B cell (primary cell): ENCODE data around the gene RAPGEF5. TPM values are rescaled to one million over a fixed set of nuclear protein-coding genes. Genes with fewer than 3 reads are reported as not detected.

ENCODE experiments used
- ATAC-seq: fragments of 200-7000 bp; cut with Tn5 transposase; one replicate; pipeline ENCODE4 v1.10.0; 2021; ENCODE audit warnings: low read depth, mild to moderate bottlenecking, moderate number of reproducible peaks, moderate library complexity
- CTCF ChIA-PET: fragments of 350-600 bp; sonication (Branson Sonifier 250); formaldehyde crosslinking; loops from one replicate; lab custom pipeline; 2021; ENCODE audit warnings: antibody characterized with exemption, inconsistent platforms; lab: Charles Lee
- POLR2A ChIA-PET: fragments of 350-600 bp; sonication (Branson Sonifier 250); formaldehyde crosslinking; loops from one replicate; lab custom pipeline; 2021; ENCODE audit warnings: antibody characterized with exemption; lab: Charles Lee
- DNase-seq: peaks from one replicate; pipeline ENCODE4 v3.0.0; 2013
- H2AFZ ChIP-seq: 2 replicates; pipeline ENCODE4 v1.6.1; 2012; ENCODE audit warnings: mild to moderate bottlenecking, low read depth, low read length; ENCODE audit not compliant: insufficient read depth, poor library complexity, severe bottlenecking
- H3K27ac ChIP-seq, 2 donors: 1 replicate in 1 of 2; 2 replicates in 1 of 2; pipeline ENCODE4 v1.5.1; 2012 to 2013; ENCODE audit warnings: low read length in 2 of 2, mild to moderate bottlenecking in 2 of 2, moderate library complexity in 1 of 2
- H3K27me3 ChIP-seq, 4 experiments: fragments of 200-600 bp in 1 of 4; sonication (generic) in 1 of 4; replicated peaks in 1 of 4; 1 replicate in 2 of 4; 2 replicates in 2 of 4; pipeline versions ENCODE4 v1.6.1 to v1.7.0; 2013 to 2016; ENCODE audit warnings: low read length in 3 of 4, mild to moderate bottlenecking in 2 of 4, mixed read lengths in 1 of 4, moderate library complexity in 1 of 4; ENCODE audit not compliant: insufficient read depth in 4 of 4, control insufficient read depth in 3 of 4; ENCODE audit errors: control extremely low read depth in 1 of 4
- H3K36me3 ChIP-seq, 2 experiments: replicated peaks in 1 of 2; 1 replicate in 1 of 2; 2 replicates in 1 of 2; pipeline versions ENCODE4 v1.6.1 to v1.7.1; 2013; ENCODE audit warnings: low read length in 1 of 2; ENCODE audit not compliant: insufficient read depth in 2 of 2, control insufficient read depth in 1 of 2; ENCODE audit errors: control extremely low read depth in 1 of 2, extremely low read depth in 1 of 2
- H3K4me1 ChIP-seq, 2 donors: fragments of 200-600 bp in 1 of 2; sonication (generic) in 1 of 2; 1 replicate in 1 of 2; 2 replicates in 1 of 2; pipeline versions ENCODE4 v1.5.1 to v1.6.1; 2013 to 2017; ENCODE audit warnings: low read length in 2 of 2; ENCODE audit not compliant: control insufficient read depth in 2 of 2, insufficient read depth in 2 of 2
- H3K4me2 ChIP-seq: replicated peaks from 2 replicates; pipeline ENCODE3; 2012; ENCODE audit warnings: mild to moderate bottlenecking, low read depth, low read length; ENCODE audit not compliant: poor library complexity, severe bottlenecking
- H3K4me3 ChIP-seq, 5 experiments: fragments of 200-600 bp in 1 of 5; sonication (generic) in 1 of 5; 1 replicate in 3 of 5; 2 replicates in 2 of 5; pipeline versions ENCODE4 v1.5.1 to v1.7.0; 2011 to 2016; ENCODE audit warnings: low read length in 4 of 5, mild to moderate bottlenecking in 4 of 5, low read depth in 2 of 5, control low read depth in 1 of 5, moderate library complexity in 1 of 5; ENCODE audit not compliant: insufficient read depth in 1 of 5; ENCODE audit errors: control extremely low read depth in 1 of 5, extremely low read depth in 1 of 5
- H3K79me2 ChIP-seq: fragments of 200-600 bp; sonication (generic); one replicate; pipeline ENCODE4 v1.6.0; 2016; ENCODE audit warnings: low read length; ENCODE audit not compliant: control insufficient read depth, insufficient read depth
- H3K9ac ChIP-seq: fragments of 200-600 bp; sonication (generic); 2 replicates; pipeline ENCODE4 v1.6.1; 2017; ENCODE audit warnings: mild to moderate bottlenecking, low read length, moderate library complexity
- H3K9me3 ChIP-seq, 3 donors: one replicate each; pipeline versions ENCODE4 v1.6.1 to v1.7.1; 2013; ENCODE audit warnings: low read length in 2 of 3; ENCODE audit not compliant: control insufficient read depth in 2 of 3, insufficient read depth in 1 of 3; ENCODE audit errors: control extremely low read depth in 1 of 3
- H4K20me1 ChIP-seq: 2 replicates; pipeline ENCODE4 v1.6.0; 2012; ENCODE audit warnings: mild to moderate bottlenecking, low read length; ENCODE audit not compliant: insufficient read depth, control insufficient read depth, poor library complexity, severe bottlenecking
- H3K27ac Mint-ChIP-seq: one replicate; pipeline ENCODE4 v1.8.0; 2021; ENCODE audit warnings: mixed read lengths
- H3K27me3 Mint-ChIP-seq: one replicate; pipeline ENCODE4 v1.8.0; 2021; ENCODE audit warnings: mixed read lengths
- H3K4me1 Mint-ChIP-seq: one replicate; pipeline ENCODE4 v1.8.0; 2021; ENCODE audit warnings: mixed read lengths
- H3K4me3 Mint-ChIP-seq: one replicate; pipeline ENCODE4 v1.8.0; 2021; ENCODE audit warnings: mixed read lengths
- H3K9me3 Mint-ChIP-seq: one replicate; pipeline ENCODE4 v1.8.0; 2022; ENCODE audit warnings: mixed read lengths; ENCODE audit not compliant: insufficient read depth
- EZH2 ChIP-seq: IDR thresholded peaks from 2 replicates; pipeline ENCODE4 v1.6.1; 2012; ENCODE audit warnings: borderline replicate concordance, low read depth, mild to moderate bottlenecking, moderate library complexity, low read length; ENCODE audit not compliant: insufficient read depth, poor library complexity, severe bottlenecking
- WGBS: methylation state at CpG from one replicate; pipeline ENCODE4 v1.1.5; 2013; ENCODE audit warnings: missing lambda C conversion rate; ENCODE audit not compliant: insufficient coverage; 5-methylcytosine and 5-hydroxymethylcytosine counted together
- intact Hi-C: fragments of 100-400 bp; cut with micrococcal nuclease; formaldehyde crosslinking; loops from one replicate; pipeline ENCODE4 v1.10.0; 2022
- polyA plus RNA-seq: library from polyadenylated mRNA; depleted of rRNA; stranded (reverse); fragments of >200 nt; gene quantifications from 2 replicates; pipeline ENCODE4 v1.2.3, GENCODE V29; 2012
- total RNA-seq, 2 donors: library from RNA; stranded (reverse); fragments of 120-200 nt in 1 of 2; gene quantifications; 1 replicate in 1 of 2; 2 replicates in 1 of 2; pipeline versions ENCODE4 v1.2.3 to v1.2.4, GENCODE V29; 2013 to 2022
- TF ChIP-seq, protein P1 (sequence below): fragments of 200-600 bp; IDR thresholded peaks from one replicate; pipeline ENCODE4 v1.8.0; 2022; ENCODE audit warnings: antibody characterized with exemption, mild to moderate bottlenecking

Gene RAPGEF5
- total and polyA plus RNA-seq, 2 donors (not counting 1 experiment from before 2014, with no cell fraction given): 1.5 to 37.6 TPM

DNA sequence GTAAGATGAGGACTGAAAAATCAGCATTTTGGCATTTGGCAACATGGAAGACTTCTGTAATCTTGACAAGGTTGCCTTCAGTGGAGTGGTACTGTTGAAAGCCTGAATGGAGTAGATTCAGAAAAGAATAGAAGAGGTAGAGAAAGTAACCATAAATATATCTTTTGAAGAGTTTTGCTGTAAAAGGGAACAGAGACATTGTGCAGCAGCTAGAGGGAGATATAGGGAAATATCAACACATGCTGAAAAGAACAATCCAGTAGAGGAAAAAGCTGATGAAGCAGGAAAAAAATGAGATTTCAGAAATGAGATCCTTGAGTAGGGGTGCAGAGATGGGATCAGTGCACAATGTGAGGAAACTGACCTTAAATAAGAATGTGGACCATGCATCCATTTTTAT is 60.0 kb downstream of the RAPGEF5 start:
- no peaks in the 10 kb centered on the region for H3K9me3 Mint-ChIP-seq
- intact Hi-C loops: no loop called here
- no peaks in the 10 kb centered on the region for H3K27me3 Mint-ChIP-seq
- CTCF ChIA-PET: interaction anchor here (0.6 to 1.7 kb wide), 3 partner anchors 134 to 187 kb away, joined by 3 to 5 read pairs (median 4); no protein-coding TSS in a partner anchor
- H3K27ac Mint-ChIP-seq: no peak overlapping the region
- Histone ChIP-seq H3K27me3 (no peaks in the 10 kb centered on the region), H3K9me3 (no peaks in the 10 kb centered on the region), H3K27ac (no peak overlapping the region), H4K20me1 (no peaks in the 10 kb centered on the region), H3K4me2 (no peak overlapping the region), H2AFZ (no peak overlapping the region), H3K4me1 (no peaks in the 10 kb centered on the region), H3K36me3 (peaks cover 0 to 3% of the 10 kb centered on the region in 2 experiments), H3K9ac (no peak overlapping the region), H3K4me3 (no peak overlapping the region), H3K79me2 (no peaks in the 10 kb centered on the region)
- DNase-seq: no peak
- no peaks in the 10 kb centered on the region for H3K4me1 Mint-ChIP-seq
- H3K4me3 Mint-ChIP-seq: no peak overlapping the region
- TF ChIP-seq, protein P1, sequence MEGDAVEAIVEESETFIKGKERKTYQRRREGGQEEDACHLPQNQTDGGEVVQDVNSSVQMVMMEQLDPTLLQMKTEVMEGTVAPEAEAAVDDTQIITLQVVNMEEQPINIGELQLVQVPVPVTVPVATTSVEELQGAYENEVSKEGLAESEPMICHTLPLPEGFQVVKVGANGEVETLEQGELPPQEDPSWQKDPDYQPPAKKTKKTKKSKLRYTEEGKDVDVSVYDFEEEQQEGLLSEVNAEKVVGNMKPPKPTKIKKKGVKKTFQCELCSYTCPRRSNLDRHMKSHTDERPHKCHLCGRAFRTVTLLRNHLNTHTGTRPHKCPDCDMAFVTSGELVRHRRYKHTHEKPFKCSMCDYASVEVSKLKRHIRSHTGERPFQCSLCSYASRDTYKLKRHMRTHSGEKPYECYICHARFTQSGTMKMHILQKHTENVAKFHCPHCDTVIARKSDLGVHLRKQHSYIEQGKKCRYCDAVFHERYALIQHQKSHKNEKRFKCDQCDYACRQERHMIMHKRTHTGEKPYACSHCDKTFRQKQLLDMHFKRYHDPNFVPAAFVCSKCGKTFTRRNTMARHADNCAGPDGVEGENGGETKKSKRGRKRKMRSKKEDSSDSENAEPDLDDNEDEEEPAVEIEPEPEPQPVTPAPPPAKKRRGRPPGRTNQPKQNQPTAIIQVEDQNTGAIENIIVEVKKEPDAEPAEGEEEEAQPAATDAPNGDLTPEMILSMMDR: no peak
- no peak for TF ChIP-seq EZH2
- POLR2A ChIA-PET: no interaction called here
- no peak for ATAC-seq

DNA sequence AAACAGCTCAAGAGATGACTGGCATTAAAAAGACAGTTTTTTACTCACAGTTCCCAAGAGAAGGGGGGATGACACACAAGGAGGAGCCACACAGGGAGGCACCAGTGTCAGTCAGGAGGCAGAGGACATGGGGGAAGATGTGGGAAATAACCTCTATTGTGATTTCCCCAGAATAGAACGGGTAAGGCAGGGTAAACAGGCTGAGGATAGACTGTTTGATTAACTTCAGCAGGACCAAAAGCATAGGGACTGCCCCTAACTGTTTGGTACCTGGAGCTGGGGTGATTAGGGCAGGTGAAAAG is 60.7 kb downstream of the RAPGEF5 start:
- Histone ChIP-seq H3K9ac (no peak overlapping the region), H3K9me3 (no peaks in the 10 kb centered on the region), H3K36me3 (peaks cover 0 to 3% of the 10 kb centered on the region in 2 experiments), H4K20me1 (no peaks in the 10 kb centered on the region), H2AFZ (no peak overlapping the region), H3K27me3 (no peaks in the 10 kb centered on the region), H3K27ac (no peak overlapping the region), H3K4me2 (no peak overlapping the region), H3K4me3 (no peak overlapping the region), H3K4me1 (no peaks in the 10 kb centered on the region), H3K79me2 (no peaks in the 10 kb centered on the region)
- Mint-ChIP-seq H3K9me3 (no peaks in the 10 kb centered on the region), H3K27ac (no peak overlapping the region), H3K27me3 (no peaks in the 10 kb centered on the region), H3K4me1 (no peaks in the 10 kb centered on the region), H3K4me3 (no peak overlapping the region)
- DNase-seq (no peak), ATAC-seq (no peak)
- TF ChIP-seq EZH2: no peak
- TF ChIP-seq, protein P1: no peak
- 73% methylated on average over 1 of the region's 1 CpG for WGBS
- CTCF ChIA-PET: interaction anchor here (1.0 to 1.7 kb wide), 2 partner anchors 135 to 187 kb away, joined by 3 to 5 read pairs; no protein-coding TSS in a partner anchor
- intact Hi-C loops: no loop called here
- POLR2A ChIA-PET: no interaction called here
